Lower lobe of right lung (tissue), 2 donors: ENCODE measurements around the gene KNSTRN. TPM values are rescaled to one million over a fixed set of nuclear protein-coding genes. Genes with fewer than 3 reads are reported as not detected.

Experiments
- ATAC-seq, 2 donors: fragments of 200-7000 bp; cut with Tn5 transposase; one replicate each; pipeline ENCODE4 v1.9.1; 2020 to 2022; ENCODE audit warnings: mild to moderate bottlenecking in 2 of 2, moderate library complexity in 2 of 2
- DNase-seq: peaks from one replicate; pipeline ENCODE4 v3.0.0-alpha.2; 2020
- H3K27ac ChIP-seq: fragments of 200-600 bp; one replicate; pipeline ENCODE4 v1.8.0; 2022
- H3K27me3 ChIP-seq: fragments of 200-600 bp; one replicate; pipeline ENCODE4 v1.8.0; 2022; ENCODE audit warnings: low read depth
- H3K36me3 ChIP-seq: fragments of 200-600 bp; one replicate; pipeline ENCODE4 v1.8.0; 2022; ENCODE audit warnings: mild to moderate bottlenecking
- H3K4me1 ChIP-seq: fragments of 200-600 bp; one replicate; pipeline ENCODE4 v1.8.0; 2022
- H3K4me3 ChIP-seq: fragments of 200-600 bp; one replicate; pipeline ENCODE4 v1.8.0; 2022; ENCODE audit warnings: mild to moderate bottlenecking
- H3K9me3 ChIP-seq: fragments of 200-600 bp; one replicate; pipeline ENCODE4 v1.8.0; 2022
- CTCF ChIP-seq: fragments of 200-600 bp; IDR thresholded peaks from one replicate; pipeline ENCODE4 v1.8.0; 2022; ENCODE audit warnings: antibody characterized with exemption, mild to moderate bottlenecking
- intact Hi-C: fragments of 100-400 bp; cut with DNase I; formaldehyde crosslinking; loops from one replicate; pipeline ENCODE4 v1.11.0; 2022
- total RNA-seq: library from RNA; stranded (reverse); fragmentation: NEBNext Ultra II Directional; extraction: Animal tissue kit (Norgen Biotek cat#: 25700); gene quantifications from one replicate; pipeline ENCODE4 v1.2.1, GENCODE V29; 2021
- donor health status: DM: no; HTN: yes; CAD: no; lungs with severe emphysema.

KNSTRN gene
- total RNA-seq, 1 donor from 2014 or later, result 20.1 TPM

GRCh38 chr15:40346579-40347558 lies 35.7 kb upstream of the KNSTRN start:
- no peak for TF ChIP-seq CTCF
- Histone ChIP-seq H3K27ac (no peak overlapping the region), H3K27me3 (no peaks in the 10 kb centered on the region), H3K4me1 (peaks cover 27% of the 10 kb centered on the region), H3K9me3 (no peaks in the 10 kb centered on the region), H3K4me3 (no peak overlapping the region), H3K36me3 (no peaks in the 10 kb centered on the region)
- ATAC-seq (no peak), DNase-seq (no peak)
- intact Hi-C loops, result no loop called here

GRCh38 chr15:40347559-40348473 lies 34.7 kb upstream of the KNSTRN start:
- Histone ChIP-seq H3K36me3 (no peaks in the 10 kb centered on the region), H3K27me3 (no peaks in the 10 kb centered on the region), H3K4me3 (no peak overlapping the region), H3K9me3 (no peaks in the 10 kb centered on the region), H3K27ac (no peak overlapping the region), H3K4me1 (peaks cover 23% of the 10 kb centered on the region)
- TF ChIP-seq CTCF, result no peak
- ATAC-seq (no peak), DNase-seq (peak; percentile 16)
- intact Hi-C loops, result no loop called here

- Histone ChIP-seq H3K4me3 (no peak overlapping the region), H3K27ac (no peak overlapping the region), H3K4me1 (peaks cover 16% of the 10 kb centered on the region), H3K9me3 (no peaks in the 10 kb centered on the region), H3K27me3 (no peaks in the 10 kb centered on the region), H3K36me3 (no peaks in the 10 kb centered on the region)
- no peak for DNase-seq
- intact Hi-C loops, result no loop called here
- ATAC-seq, result no peak
- TF ChIP-seq CTCF, result no peak
Measured at GRCh38 chr15:40348474-40348870, 34.0 kb upstream of the KNSTRN start.

- no peak overlapping the region for H3K27ac ChIP-seq
- TF ChIP-seq CTCF, result no peak
- ATAC-seq (no peak), DNase-seq (no peak)
- no peak overlapping the region for H3K4me3 ChIP-seq
- no peaks in the 10 kb centered on the region for H3K9me3 ChIP-seq
- H3K27me3 ChIP-seq, result no peaks in the 10 kb centered on the region
- H3K4me1 ChIP-seq, result peaks cover 9% of the 10 kb centered on the region
- H3K36me3 ChIP-seq, result no peaks in the 10 kb centered on the region
- intact Hi-C loops, result no loop called here
Measured at GRCh38 chr15:40349163-40349562, 33.4 kb upstream of the KNSTRN start.

- Histone ChIP-seq H3K27ac (no peak overlapping the region), H3K9me3 (no peaks in the 10 kb centered on the region), H3K4me1 (peaks cover under 1% of the 10 kb centered on the region), H3K4me3 (no peak overlapping the region), H3K27me3 (no peaks in the 10 kb centered on the region), H3K36me3 (no peaks in the 10 kb centered on the region)
- ATAC-seq, result no peak
- no peak for DNase-seq
- TF ChIP-seq CTCF, result no peak
- intact Hi-C loops, result no loop called here
Measured at GRCh38 chr15:40352281-40352901, 30.1 kb upstream of the KNSTRN start.
